GM18526 (cell line): ENCODE results near the gene ZNF225.
A peak's percentile ranks its signal among the peaks of the same experiment; 100 is the strongest.

Experiments
- POLR2A ChIP-seq: IDR thresholded peaks from 3 replicates; pipeline ENCODE4 v1.6.1; 2011; ENCODE audit not compliant: insufficient read length; ENCODE audit errors: extremely low read depth

The ZNF225 gene

DNA sequence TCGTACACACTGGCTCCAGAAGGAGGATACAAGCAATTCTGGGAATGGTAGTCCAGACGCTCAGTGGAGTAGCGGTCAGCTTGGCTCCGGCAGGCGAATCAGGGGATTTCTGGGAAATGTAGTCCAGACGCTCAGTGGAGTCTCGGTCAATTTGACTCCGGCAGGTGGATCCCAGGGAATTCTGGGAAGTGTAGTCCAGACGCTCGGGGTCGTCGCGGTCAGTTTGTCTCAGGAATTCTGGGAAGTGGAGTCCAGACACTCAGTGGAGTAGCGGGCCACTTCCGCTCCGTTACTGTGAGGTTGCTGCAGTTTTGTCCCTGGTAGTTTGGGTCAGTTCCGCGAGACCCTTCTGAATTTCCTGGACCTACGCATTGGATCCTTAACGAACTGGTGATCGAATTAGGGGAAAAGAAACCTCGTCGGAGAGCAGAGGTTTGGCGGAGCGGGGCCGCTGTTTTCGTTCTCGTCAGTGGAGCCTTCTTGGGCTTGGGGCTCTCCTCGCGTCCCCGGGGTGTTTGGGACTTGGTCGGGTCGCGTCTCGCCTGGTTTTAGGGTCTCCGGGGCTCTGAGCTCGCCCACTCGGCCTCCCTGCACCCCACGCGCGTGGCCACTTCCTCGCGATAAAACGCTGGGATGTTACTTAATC is at the start of gene ZNF225:
Gene ZNF225, plus strand, starts transcription at position 262 of the 646 bp plus-strand sequence. CDS start 2,429 bp downstream, outside the sequence.
- peak; percentile 64 for TF ChIP-seq POLR2A

GRCh38 chr19:44066305-44066704 is 46.9 kb upstream of the ZNF225 start:
- no peak for TF ChIP-seq POLR2A

GRCh38 chr19:44069415-44069814 is 43.8 kb upstream of the ZNF225 start:
- TF ChIP-seq POLR2A = no peak

DNA sequence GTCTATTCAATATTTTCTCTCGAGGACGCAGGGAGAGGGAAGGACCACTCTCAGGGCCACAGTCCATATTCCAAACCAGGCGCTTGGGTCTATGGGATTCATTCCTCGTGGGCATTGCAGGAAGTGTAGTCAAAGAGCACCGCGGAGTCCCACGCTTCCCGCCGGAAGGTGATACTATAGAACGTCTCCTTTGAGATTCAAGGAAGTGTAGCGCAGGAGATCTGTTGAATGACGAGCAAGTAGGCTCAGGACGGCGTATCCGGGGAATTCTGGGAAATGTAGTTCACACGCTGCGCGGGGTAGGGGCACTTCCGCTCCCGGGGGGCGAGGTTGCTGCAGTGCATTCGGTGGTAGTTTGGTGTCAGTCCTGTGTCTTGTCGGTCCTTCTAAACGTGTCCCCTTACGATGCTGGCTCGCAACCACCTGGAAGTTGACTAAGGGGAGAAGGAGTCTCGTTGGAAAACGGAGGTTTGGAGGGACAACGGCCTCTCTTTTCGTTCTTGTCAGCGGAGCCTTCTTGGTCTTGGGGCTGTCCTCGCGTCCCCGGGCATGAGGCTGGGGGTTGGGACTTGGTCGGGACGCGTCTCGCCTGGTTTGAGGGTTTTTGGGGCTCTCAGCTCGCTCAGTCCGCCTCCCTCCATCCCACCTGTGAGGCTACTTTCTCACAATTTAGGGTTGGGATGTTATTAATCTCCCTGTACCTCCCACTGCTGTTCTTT is 41.2 kb upstream of the ZNF225 start, which contains the start of gene ZNF284:
Gene ZNF284, plus strand, starts transcription at position 336 of the 719 bp plus-strand sequence. CDS start 4,231 bp downstream, outside the sequence.
- TF ChIP-seq POLR2A = peak; percentile 56

DNA sequence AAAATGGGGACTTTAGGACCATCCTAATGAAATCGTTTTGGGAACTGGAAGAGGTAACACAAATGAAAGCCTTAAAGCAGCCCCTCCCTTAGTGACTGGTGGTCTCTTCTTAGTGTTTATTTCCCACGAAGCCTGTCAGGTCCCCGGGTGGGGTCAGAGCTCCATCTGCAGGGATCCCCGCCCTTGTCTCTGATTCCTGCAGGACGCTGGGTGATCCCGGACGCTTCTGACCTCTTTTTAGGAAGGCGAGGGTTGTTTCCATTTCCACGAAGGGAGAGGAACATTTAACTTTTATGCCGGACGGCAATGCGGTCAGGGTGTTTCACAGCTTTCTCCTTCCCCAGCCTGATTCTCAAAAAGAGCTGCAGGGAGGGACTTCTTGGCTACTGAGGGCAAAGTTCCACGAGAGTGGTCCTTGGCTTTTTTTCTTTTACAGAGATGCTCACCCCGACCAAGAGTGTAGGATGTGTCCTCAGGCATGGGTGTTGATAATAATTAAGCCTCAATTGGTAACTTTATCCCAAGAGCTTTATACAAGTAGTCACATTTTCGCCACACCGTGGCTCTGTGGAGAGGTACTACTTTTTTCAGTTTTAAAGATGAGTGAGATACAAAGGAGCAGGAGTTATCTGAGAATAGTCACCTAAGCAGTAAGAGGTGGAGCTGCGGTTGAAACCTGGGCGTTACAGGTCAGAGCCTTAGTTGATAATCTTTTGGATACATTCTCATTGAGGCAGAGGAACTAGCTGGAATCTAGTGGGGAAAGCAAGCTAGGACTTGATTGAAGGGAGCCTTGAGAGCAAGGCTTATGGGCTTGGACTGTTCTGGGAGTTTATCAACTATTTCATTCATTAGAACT is 40.4 kb upstream of the ZNF225 start:
- no peak for TF ChIP-seq POLR2A

DNA sequence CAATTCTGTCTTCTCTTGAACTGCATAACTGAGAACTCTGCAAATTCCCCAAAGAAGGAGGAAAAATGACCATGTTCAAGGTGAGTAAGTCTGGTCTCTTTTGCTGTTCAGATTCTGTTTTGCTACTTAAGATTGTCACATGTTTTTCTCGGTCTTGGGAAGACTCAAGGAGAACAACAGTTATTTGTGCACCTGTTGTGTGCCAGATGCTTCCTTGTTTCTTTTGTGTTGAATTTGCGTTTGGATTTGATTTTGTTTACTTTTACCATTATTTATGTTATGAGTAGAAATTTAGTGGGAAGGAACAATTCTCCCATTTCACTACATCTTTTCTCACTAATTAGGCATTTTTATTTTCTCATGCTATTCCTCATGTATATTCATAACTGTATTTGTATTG is 36.9 kb upstream of the ZNF225 start:
- no peak for TF ChIP-seq POLR2A

DNA sequence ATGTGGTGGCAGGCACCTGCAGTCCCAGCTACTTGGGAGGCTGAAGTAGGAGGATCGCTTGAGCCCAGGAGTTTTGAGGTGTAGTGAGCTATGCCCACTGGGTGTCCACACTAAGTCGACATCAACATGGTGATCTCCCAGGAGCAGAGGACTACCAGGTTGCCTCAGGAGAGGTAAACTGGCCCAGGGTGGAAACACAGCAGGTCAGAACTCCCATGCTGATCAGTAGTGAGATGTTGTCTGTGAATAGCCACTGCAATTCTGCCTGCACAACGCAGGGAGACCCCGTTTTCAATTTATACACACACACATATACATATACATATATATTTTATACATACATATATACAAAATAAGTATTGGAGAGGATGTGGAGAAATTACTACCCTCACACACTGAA is 21.1 kb upstream of the ZNF225 start:
- TF ChIP-seq POLR2A = no peak

DNA sequence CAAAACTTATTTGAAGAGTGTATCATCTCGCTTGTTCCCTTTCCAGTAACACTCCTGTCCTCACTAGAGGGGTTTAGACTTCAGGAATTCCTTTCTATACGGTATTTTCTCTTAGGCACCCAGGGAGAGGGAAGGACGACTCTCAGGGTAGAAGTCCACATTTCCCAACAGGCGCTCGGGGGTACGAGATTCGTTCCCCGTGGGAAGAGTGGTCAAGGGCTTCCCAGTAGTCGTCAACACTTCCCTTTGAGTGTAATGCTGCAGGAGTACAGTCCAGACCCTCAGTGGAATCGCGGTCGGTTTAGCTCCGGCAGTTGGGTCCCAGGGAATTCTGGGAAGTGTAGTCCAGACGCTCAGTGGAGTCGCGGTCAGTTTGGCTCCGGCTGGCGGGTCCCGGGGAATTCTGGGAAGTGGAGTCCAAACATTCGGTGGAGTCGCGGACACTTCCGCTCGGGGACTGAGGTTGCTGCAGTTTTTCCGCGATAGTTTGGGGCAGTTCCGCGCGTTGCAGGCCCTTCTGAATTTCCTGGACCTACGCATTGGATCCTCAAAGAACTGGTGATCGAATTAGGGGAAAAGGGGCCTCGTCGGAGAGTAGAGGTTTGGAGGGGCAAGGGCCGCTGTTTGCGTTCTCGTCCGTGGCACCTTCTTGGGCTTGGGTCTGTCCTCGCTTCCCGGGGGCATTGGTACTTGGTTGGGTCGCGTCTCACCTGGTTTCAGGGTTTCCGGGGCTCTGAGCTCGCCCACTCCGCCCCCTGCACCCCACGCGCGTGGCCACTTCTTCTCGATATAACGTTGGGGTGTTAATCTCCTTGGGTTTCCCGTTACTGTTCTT is 19.1 kb upstream of the ZNF225 start, which contains the start of gene ZNF224:
Gene ZNF224, plus strand, starts transcription at position 431 of the 835 bp plus-strand sequence. CDS start 3,513 bp downstream, outside the sequence.
- TF ChIP-seq POLR2A = no peak

- no peak for TF ChIP-seq POLR2A
Observed at GRCh38 chr19:44107751-44108150, 5.4 kb upstream of the ZNF225 start.

GRCh38 chr19:44109458-44109857 is 3.7 kb upstream of the ZNF225 start:
- no peak for TF ChIP-seq POLR2A

- no peak for TF ChIP-seq POLR2A
Observed at GRCh38 chr19:44111910-44112463, 1.2 kb upstream of the ZNF225 start.

- TF ChIP-seq POLR2A = no peak
Observed at GRCh38 chr19:44112802-44113137, 429 bp upstream of the ZNF225 start.

DNA sequence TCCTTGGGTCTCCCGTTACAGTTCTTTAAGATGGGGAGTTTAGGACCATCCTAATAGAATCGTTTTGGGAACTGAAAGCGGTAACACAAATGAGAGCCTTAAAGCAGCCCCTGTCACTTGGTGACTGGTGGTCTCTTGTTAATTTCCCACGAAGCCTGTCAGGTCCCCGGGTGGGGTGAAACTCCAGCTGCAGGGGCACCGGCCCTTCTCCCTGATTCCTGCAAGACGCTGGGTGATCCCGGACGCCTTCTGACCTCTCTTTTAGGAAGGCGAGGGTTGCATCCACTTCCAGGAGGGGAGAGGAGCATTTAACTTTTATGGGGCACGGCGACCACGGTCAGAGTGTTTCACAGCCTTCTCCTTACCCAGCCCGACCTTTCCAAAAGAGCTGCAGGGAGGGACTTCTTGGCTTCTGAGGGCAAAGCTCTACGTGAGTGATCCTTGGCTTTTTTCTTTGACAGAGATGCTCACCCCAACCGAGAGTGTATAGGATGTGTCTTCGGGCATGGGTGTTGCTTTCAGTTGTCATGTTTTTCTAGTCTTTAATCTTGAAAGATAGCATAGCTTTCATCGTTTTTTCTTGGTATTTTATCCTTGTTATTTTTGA is 688 bp downstream of the ZNF225 start:
- TF ChIP-seq POLR2A = no peak

DNA sequence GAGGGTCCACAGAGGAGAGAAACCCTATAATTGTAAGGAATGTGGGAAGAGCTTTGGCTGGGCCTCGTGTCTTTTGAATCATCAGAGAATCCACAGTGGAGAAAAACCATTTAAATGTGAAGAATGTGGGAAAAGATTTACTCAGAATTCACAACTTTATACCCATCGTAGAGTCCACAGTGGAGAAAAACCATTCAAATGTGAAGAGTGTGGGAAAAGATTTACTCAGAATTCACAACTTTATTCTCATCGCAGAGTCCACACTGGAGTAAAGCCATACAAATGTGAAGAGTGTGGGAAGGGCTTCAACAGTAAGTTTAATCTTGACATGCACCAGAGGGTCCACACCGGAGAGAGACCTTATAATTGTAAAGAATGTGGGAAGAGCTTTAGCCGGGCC is 18.8 kb downstream of the ZNF225 start:
- no peak for TF ChIP-seq POLR2A
